ENCODE measurements around the gene ZNF331. TPM values are rescaled to one million over a fixed set of nuclear protein-coding genes. Genes with fewer than 3 reads are reported as not detected.

ZNF331 gene
- total and polyA plus RNA-seq, 2 of the 4 experiments (the other 2 are of a cell fraction) = 6.6 to 11.1 TPM

DNA sequence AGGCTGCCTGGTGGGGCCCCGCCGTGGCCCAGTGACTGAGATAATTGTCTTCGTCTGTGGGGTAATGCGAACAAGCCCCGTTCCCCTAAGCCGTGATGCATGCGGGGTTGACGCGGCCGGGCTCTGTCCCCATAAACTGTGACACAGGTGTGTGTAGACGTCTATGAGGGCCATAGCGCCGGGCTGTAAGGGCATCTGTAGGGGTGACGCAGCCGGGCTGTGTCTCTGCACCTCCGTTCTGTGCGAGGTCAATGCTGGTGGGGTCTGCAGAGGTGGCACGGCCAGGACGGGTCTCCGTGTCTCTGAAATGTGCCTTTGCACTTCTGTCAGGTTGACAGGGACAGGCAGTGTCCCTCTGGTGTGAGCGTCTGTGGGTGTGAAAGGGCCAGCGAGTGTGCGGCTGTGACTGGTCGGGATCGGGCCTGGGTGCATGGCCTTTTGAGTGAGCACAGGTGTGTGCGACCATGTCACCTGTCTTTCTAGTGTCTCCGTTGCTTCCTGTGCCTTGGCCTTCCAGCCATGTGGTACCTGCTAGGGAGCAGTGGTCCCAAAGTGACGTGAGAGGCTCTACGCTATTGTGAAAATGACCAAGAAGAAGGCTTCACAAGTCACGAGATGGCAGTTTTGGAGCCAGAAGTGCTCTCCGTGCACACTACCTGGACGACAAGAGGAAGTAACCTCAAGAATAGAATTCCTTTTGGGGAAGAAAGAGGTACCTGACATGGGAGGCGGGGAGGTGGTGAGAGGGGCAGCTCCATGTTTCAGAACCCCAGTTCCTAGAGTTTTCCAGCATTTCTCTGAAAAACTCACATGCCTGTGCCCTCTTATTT lies 16.4 kb upstream of the ZNF331 start:
- H4K91ac ChIP-seq (ENCODE audit: insufficient read depth, low read depth, low read length) = no peak overlapping the region
- H3K27me3 ChIP-seq (ENCODE audit: control insufficient read depth, insufficient read depth, low read length) = no peaks in the 10 kb centered on the region
- DNase-seq (no peak), ATAC-seq (ENCODE audit: low read depth) (no peak)
- dilution Hi-C loops (cut with HindIII; ENCODE audit: low sequenced_read_pairs, unreplicated experiment) = no loop called here
- H4K20me1 ChIP-seq (ENCODE audit: insufficient read depth, low read length) = no peaks in the 10 kb centered on the region
- no peak overlapping the region for H4K5ac ChIP-seq (ENCODE audit: low read depth, low read length)
- 0 out of 2 replicates have a peak, but pooled peaks cover 4% of the 10 kb centered on the region for H3K9me1 ChIP-seq (ENCODE audit: insufficient read depth, low read length)
- H2BK15ac ChIP-seq (ENCODE audit: low read depth, low read length) = no peak overlapping the region
- H2BK5ac ChIP-seq (ENCODE audit: low read depth, low read length, poor library complexity, severe bottlenecking) = no peak overlapping the region
- H2AK5ac ChIP-seq (ENCODE audit: low read depth, low read length) = no peak overlapping the region
- in situ Hi-C loops (cut with MboI; ENCODE audit: low sequenced_read_pairs) = no loop called here
- H3K27ac ChIP-seq (ENCODE audit: insufficient read depth, low read length) = peak overlapping the region; percentile 25; the same call in 1 of the 2 replicates
- H4K8ac ChIP-seq (ENCODE audit: low read depth in 2 of 2, low read length in 2 of 2) = no peak overlapping the region
- H3K4me1 ChIP-seq (ENCODE audit: control insufficient read depth, insufficient read depth, low read length) = peaks cover 3% of the 10 kb centered on the region; the same call in 1 of the 2 replicates
- H3K4me3 ChIP-seq (ENCODE audit: insufficient read depth, low read depth, low read length) = peak overlapping the region; percentile 69
- TF ChIP-seq SMC3 (IDR thresholded peaks at IDR 0.05; ENCODE audit: low read depth, low read length) (no peak), MAZ (IDR thresholded peaks at IDR 0.05; ENCODE audit: borderline replicate concordance, low read depth, low read length) (no peak), POLR2A (IDR thresholded peaks at IDR 0.05; ENCODE audit: low read depth, low read length) (no peak), RFX5 (IDR thresholded peaks at IDR 0.05; ENCODE audit: low read depth, low read length) (no peak), BHLHE40 (IDR thresholded peaks at IDR 0.05; ENCODE audit: low read depth, low read length) (no peak), MXI1 (IDR thresholded peaks at IDR 0.05; ENCODE audit: borderline replicate concordance, low read depth, low read length) (no peak), CHD1 (IDR thresholded peaks at IDR 0.05; ENCODE audit: low read depth, low read length) (no peak), NFE2L2 (IDR thresholded peaks at IDR 0.05; ENCODE audit: low read depth, low read length) (no peak), MAFK (IDR thresholded peaks at IDR 0.05; ENCODE audit: low read depth, low read length) (no peak)
- TF ChIP-seq, protein P1, sequence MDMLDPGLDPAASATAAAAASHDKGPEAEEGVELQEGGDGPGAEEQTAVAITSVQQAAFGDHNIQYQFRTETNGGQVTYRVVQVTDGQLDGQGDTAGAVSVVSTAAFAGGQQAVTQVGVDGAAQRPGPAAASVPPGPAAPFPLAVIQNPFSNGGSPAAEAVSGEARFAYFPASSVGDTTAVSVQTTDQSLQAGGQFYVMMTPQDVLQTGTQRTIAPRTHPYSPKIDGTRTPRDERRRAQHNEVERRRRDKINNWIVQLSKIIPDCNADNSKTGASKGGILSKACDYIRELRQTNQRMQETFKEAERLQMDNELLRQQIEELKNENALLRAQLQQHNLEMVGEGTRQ (IDR thresholded peaks at IDR 0.05; ENCODE audit: low read depth, low read length) = no peak
- TF ChIP-seq, protein P2, sequence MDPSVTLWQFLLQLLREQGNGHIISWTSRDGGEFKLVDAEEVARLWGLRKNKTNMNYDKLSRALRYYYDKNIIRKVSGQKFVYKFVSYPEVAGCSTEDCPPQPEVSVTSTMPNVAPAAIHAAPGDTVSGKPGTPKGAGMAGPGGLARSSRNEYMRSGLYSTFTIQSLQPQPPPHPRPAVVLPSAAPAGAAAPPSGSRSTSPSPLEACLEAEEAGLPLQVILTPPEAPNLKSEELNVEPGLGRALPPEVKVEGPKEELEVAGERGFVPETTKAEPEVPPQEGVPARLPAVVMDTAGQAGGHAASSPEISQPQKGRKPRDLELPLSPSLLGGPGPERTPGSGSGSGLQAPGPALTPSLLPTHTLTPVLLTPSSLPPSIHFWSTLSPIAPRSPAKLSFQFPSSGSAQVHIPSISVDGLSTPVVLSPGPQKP (IDR thresholded peaks at IDR 0.05; ENCODE audit: borderline replicate concordance, low read depth, low read length) = no peak
- TF ChIP-seq, protein P3, sequence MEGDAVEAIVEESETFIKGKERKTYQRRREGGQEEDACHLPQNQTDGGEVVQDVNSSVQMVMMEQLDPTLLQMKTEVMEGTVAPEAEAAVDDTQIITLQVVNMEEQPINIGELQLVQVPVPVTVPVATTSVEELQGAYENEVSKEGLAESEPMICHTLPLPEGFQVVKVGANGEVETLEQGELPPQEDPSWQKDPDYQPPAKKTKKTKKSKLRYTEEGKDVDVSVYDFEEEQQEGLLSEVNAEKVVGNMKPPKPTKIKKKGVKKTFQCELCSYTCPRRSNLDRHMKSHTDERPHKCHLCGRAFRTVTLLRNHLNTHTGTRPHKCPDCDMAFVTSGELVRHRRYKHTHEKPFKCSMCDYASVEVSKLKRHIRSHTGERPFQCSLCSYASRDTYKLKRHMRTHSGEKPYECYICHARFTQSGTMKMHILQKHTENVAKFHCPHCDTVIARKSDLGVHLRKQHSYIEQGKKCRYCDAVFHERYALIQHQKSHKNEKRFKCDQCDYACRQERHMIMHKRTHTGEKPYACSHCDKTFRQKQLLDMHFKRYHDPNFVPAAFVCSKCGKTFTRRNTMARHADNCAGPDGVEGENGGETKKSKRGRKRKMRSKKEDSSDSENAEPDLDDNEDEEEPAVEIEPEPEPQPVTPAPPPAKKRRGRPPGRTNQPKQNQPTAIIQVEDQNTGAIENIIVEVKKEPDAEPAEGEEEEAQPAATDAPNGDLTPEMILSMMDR (conservative IDR thresholded peaks at IDR 0.05; ENCODE audit: low read depth, low read length) = no peak
- H3K23ac ChIP-seq (ENCODE audit: low read depth, low read length) = no peak overlapping the region
- no peaks in the 10 kb centered on the region; the same call in 1 of the 2 replicates for H3K9me3 ChIP-seq (ENCODE audit: control insufficient read depth, insufficient read depth, low read length)
- no peak overlapping the region for H3K14ac ChIP-seq (replicated peaks; ENCODE audit: low read depth, low read length)
- H2AFZ ChIP-seq (replicated peaks; ENCODE audit: low read length, poor library complexity) = peak overlapping the region; percentile 99
- H3K9ac ChIP-seq (ENCODE audit: low read depth, low read length) = peak overlapping the region; percentile 41; the same call in 1 of the 2 replicates
- peak overlapping the region; percentile 48 for H2AK9ac ChIP-seq (replicated peaks; ENCODE audit: low read depth, low read length, poor library complexity)
- no peak overlapping the region for H2BK20ac ChIP-seq (ENCODE audit: low read depth, low read length)
- no peak overlapping the region for H3K18ac ChIP-seq (ENCODE audit: low read depth, low read length)
- ChIA-PET CTCF (interaction anchor here (0.7 kb wide), 1 partner anchor 62 kb away, joined by 3 read pairs; no protein-coding TSS in a partner anchor), POLR2A (ENCODE audit: unreplicated experiment) (no interaction called here)
- H3K79me1 ChIP-seq (ENCODE audit: low read depth in 1 of 2, low read length in 2 of 2) = peaks cover 7% of the 10 kb centered on the region in 2 experiments
- no peak overlapping the region for H3K4ac ChIP-seq (ENCODE audit: low read depth, low read length)
- H2BK120ac ChIP-seq (ENCODE audit: low read depth, low read length) = no peak overlapping the region
- no TSS peak for BruUV-seq (replicated peaks)
- H3K36me3 ChIP-seq (ENCODE audit: control insufficient read depth, insufficient read depth, low read length) = no peaks in the 10 kb centered on the region
- no peak overlapping the region for H3K56ac ChIP-seq (ENCODE audit: extremely low read depth, insufficient read depth, low read length)
- 20% methylated on average over 21 of the region's 33 CpGs; no CpG with 5 or more reads in 1 of the 2 experiments for WGBS, 2 experiments (ENCODE audit: extremely low coverage in 2 of 2, insufficient read length in 1 of 2)
- intact Hi-C loops (cut with micrococcal nuclease) = no loop called here
- peak overlapping the region; percentile 83 for H3K4me2 ChIP-seq (ENCODE audit: low read depth, low read length)

Data from IMR-90 (cell line).